Measurements from ENCODE around the gene ANAPC10.

The ANAPC10 gene

DNA sequence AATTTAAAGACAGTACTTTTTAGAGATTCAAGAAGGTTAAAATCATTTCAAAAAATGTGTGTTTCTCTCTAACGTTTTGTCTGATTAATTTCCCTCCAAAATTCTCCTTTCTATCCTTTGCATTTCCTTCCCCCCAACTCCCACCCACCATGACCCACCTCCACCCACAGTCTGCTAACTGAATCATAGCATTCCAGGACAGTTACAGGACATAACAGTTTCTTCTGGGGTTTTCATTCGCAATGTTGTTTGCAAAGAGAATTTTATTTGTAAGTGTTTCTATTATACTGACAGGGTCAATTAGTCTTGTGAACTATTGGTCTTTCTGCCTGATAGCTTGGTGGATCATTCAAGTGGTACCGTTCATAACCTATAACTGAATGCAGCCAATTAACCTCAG, 53.7 kb downstream of the ANAPC10 start:
- no peak overlapping the region for H3K4me3 ChIP-seq (ENCODE audit: low read depth, low read length)

DNA sequence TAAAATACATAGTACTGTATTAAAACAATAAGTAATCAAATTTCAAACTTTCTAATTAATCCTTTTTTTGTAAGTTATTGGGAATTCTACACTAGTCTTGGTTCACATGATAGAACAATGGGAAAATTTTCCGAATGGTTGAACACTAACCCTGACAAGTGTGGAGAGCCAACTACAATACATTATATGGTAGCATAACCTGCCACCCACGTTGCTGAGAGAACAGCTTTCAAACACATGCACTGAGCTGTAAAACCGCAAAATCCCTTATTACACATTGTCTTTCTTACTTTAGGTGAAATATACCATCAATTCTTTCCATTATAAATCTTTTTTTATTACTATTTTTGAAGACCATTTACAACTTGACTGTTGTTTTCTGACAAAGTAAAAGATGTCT, 54.7 kb downstream of the ANAPC10 start:
- TF ChIP-seq, protein P1, sequence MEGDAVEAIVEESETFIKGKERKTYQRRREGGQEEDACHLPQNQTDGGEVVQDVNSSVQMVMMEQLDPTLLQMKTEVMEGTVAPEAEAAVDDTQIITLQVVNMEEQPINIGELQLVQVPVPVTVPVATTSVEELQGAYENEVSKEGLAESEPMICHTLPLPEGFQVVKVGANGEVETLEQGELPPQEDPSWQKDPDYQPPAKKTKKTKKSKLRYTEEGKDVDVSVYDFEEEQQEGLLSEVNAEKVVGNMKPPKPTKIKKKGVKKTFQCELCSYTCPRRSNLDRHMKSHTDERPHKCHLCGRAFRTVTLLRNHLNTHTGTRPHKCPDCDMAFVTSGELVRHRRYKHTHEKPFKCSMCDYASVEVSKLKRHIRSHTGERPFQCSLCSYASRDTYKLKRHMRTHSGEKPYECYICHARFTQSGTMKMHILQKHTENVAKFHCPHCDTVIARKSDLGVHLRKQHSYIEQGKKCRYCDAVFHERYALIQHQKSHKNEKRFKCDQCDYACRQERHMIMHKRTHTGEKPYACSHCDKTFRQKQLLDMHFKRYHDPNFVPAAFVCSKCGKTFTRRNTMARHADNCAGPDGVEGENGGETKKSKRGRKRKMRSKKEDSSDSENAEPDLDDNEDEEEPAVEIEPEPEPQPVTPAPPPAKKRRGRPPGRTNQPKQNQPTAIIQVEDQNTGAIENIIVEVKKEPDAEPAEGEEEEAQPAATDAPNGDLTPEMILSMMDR (IDR thresholded peaks at IDR 0.05; ENCODE audit: borderline replicate concordance, insufficient read depth, low read depth, low read length): no peak

More for the DNA sequence above, 53.7 kb downstream of the ANAPC10 start:
- TF ChIP-seq, protein P1 (IDR thresholded peaks at IDR 0.05; ENCODE audit: borderline replicate concordance, insufficient read depth, low read depth, low read length): no peak

DNA sequence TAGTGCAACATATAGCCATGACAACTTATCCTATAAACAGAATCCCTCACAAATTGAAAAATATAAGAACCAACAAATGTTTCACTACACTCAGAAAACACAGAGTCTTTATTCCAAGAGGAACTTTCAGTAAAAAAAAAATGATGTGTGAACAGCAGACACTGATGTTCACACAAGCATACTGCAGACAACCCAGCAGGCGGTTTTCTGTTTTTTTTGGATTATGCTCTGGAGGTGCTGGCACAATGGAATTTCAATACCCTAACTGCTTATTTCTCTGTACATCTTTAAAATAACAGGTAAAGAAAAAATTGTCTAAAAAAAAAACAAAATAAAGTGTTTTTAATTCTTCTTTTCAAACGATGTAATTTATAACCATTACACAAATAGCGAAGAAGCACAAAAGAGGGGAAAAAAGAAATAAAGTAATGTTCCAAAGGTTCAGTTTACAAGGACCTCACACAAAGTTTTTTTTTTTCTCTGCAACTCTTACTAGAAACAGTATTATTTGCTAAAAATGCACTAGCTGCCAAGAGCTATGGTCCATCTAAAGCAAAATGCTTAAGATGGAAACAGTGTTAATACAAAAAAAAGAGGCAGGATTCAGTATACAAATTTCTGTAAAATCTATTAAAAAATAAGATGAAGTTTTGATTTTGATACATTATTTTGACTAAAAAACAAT, 55.3 kb downstream of the ANAPC10 start:
- no peak overlapping the region for H3K4me3 ChIP-seq (ENCODE audit: low read depth, low read length)
- TF ChIP-seq, protein P1 (IDR thresholded peaks at IDR 0.05; ENCODE audit: borderline replicate concordance, insufficient read depth, low read depth, low read length): no peak

More for the DNA sequence above, 54.7 kb downstream of the ANAPC10 start:
- H3K4me3 ChIP-seq (ENCODE audit: low read depth, low read length): no peak overlapping the region

DNA sequence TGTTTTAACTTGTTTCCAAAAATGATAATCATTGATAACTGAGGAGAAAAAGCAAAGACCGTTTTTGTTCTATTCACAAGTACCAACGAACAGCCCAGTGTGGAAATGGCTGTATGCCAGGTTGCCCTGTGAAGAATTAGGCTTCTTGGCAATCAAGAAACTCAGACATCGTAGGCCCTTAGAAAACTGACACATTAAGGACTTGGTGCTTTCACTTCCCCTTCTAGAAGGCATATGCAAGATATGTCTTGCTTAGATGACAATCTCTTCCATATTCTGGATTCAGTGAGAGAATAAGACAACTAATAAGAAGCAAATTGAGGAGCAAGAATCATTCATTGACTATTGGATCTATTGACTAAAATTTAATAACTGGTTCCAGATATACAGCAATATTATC, 56.6 kb downstream of the ANAPC10 start:
- H3K4me3 ChIP-seq (ENCODE audit: low read depth, low read length): no peak overlapping the region
- TF ChIP-seq, protein P1 (IDR thresholded peaks at IDR 0.05; ENCODE audit: borderline replicate concordance, insufficient read depth, low read depth, low read length): no peak

DNA sequence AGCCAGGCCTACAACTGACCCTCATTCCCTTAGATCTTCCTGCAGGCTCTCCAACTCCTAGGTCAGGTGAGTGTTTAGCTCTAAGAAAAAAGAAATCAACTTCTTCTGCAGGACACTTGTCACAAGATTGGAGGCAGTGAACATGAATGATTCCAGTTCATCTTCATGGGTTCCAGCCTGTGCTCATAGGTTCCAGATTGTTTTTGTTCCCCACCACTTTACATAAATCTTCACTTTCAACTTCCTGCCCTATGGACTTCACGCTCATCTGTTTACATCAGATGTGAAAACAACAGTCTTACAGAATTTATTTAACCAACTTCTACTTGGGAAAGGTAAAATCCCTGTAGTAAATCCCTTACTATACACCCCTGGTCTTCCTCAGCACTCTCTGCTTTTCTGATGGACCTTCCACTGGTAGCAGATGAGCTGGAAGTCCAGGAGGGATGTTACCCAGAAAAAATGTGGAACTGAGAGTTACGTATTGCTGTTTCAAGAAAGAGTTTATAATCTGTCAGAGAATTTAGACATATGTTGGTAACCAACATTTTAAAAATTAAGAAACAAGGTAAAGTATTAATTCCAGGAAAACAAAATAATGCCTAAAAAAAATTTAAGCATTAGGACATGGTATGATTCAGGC, 62.4 kb downstream of the ANAPC10 start:
- no peak overlapping the region for H3K4me3 ChIP-seq (ENCODE audit: low read depth, low read length)
- TF ChIP-seq, protein P1 (IDR thresholded peaks at IDR 0.05; ENCODE audit: borderline replicate concordance, insufficient read depth, low read depth, low read length): no peak

DNA sequence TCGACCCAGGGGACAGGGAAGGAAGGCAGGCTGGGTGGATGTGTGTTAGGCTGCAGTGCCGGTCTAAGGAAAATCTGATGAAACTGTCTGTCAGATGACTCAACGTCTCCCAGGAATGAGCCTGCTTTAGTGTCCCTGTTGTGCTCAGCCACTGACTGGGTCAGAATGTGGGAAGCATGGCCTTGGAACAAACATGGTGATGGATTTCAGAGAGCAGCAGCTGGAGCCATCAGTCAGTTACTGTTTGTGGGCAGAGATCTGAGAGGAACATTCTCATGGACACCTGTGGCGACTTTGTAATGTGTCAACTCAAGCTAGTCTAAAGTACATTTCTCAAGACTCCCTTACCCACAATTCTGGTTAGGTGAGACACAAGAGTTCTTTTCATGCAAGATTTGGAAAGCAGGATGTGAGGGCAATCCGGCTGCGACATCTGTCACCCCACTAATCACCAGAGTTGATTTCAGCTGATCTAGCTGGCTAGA, 63.2 kb downstream of the ANAPC10 start:
- H3K4me3 ChIP-seq (ENCODE audit: low read depth, low read length): no peak overlapping the region
- TF ChIP-seq, protein P1 (IDR thresholded peaks at IDR 0.05; ENCODE audit: borderline replicate concordance, insufficient read depth, low read depth, low read length): no peak

DNA sequence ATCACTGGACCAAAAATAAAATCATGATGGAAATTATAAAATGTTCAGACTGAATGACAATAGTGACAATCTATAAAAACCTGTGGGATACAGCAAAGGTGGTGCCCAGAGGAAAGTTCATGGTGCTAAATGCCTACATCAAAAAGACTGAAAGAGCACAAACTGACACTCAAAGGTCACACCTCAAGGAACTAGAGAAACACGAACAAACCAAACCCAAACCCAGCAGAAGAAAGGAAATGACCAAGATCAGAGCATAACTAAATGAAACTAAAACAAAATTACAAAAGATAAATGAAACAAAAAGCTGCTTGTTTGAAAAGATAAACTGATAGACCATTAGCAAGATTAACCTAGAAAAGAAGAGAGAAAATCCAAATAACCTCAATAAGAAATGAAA, 78.7 kb downstream of the ANAPC10 start:
- no peak overlapping the region for H3K4me3 ChIP-seq (ENCODE audit: low read depth, low read length)
- TF ChIP-seq, protein P1 (IDR thresholded peaks at IDR 0.05; ENCODE audit: borderline replicate concordance, insufficient read depth, low read depth, low read length): no peak
